ENCODE measurements around the gene SETD7. TPM values are rescaled to one million over a fixed set of nuclear protein-coding genes. Genes with fewer than 3 reads are reported as not detected.

SETD7 gene
- total RNA-seq, 1 donor = 99.5 TPM

DNA sequence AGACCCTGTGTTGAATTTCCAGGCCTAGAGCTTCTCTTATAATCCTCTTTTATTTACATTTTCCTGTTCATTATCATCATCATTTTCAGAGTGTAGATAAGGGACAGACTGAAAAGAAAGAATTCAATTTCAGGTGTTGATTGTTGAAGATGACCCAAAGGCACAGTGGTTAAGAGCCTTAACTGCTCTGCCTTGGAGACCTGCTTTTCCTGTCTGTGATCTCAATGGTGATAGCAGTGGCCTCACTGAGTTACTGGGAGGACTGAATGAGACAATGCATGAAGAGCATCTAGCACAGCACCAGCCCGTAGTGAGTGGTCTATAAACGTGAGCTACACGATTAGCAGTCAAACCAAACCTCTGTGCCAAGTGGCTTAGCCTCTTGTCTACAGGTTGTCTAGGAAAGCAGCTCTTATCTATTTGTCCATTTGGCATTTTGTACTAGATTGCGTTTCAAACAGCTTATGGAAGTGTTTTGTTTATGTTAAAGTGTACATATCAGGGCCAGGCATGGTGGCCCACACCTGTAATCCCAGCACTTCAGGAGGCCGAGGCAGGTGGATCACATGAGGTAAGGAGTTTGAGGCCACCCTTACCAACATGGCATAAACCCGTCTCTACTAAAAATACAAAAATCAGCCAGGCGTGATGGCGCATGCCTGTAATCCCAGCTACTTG, 41.5 kb downstream of the SETD7 start:
- TF ChIP-seq, protein P1, sequence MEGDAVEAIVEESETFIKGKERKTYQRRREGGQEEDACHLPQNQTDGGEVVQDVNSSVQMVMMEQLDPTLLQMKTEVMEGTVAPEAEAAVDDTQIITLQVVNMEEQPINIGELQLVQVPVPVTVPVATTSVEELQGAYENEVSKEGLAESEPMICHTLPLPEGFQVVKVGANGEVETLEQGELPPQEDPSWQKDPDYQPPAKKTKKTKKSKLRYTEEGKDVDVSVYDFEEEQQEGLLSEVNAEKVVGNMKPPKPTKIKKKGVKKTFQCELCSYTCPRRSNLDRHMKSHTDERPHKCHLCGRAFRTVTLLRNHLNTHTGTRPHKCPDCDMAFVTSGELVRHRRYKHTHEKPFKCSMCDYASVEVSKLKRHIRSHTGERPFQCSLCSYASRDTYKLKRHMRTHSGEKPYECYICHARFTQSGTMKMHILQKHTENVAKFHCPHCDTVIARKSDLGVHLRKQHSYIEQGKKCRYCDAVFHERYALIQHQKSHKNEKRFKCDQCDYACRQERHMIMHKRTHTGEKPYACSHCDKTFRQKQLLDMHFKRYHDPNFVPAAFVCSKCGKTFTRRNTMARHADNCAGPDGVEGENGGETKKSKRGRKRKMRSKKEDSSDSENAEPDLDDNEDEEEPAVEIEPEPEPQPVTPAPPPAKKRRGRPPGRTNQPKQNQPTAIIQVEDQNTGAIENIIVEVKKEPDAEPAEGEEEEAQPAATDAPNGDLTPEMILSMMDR (IDR thresholded peaks at IDR 0.05; ENCODE audit: extremely low read depth, low read depth, low read length) = no peak
- no peaks in the 10 kb centered on the region for H3K4me1 ChIP-seq (ENCODE audit: insufficient read depth, low read length)
- H4K20me1 ChIP-seq (ENCODE audit: insufficient read depth, low read length) = peaks cover 3% of the 10 kb centered on the region
- H3K9me3 ChIP-seq (ENCODE audit: low read depth, low read length) = no peaks in the 10 kb centered on the region
- no peak for DNase-seq (ENCODE audit: insufficient read length, low spot score, missing footprints)
- H3K4me3 ChIP-seq (ENCODE audit: insufficient read depth, low read length) = no peak overlapping the region
- no peak overlapping the region for H3K4me2 ChIP-seq (ENCODE audit: insufficient read depth, low read length)
- no peaks in the 10 kb centered on the region for H3K27me3 ChIP-seq (ENCODE audit: insufficient read depth, low read length)
- no peak overlapping the region for H2AFZ ChIP-seq (ENCODE audit: low read length)
- H3K27ac ChIP-seq (ENCODE audit: low read depth, low read length) = no peak overlapping the region
- peaks cover 78% of the 10 kb centered on the region for H3K36me3 ChIP-seq (ENCODE audit: insufficient read depth, low read length)
- no peaks in the 10 kb centered on the region for H3K79me2 ChIP-seq (ENCODE audit: insufficient read depth, low read length)

DNA sequence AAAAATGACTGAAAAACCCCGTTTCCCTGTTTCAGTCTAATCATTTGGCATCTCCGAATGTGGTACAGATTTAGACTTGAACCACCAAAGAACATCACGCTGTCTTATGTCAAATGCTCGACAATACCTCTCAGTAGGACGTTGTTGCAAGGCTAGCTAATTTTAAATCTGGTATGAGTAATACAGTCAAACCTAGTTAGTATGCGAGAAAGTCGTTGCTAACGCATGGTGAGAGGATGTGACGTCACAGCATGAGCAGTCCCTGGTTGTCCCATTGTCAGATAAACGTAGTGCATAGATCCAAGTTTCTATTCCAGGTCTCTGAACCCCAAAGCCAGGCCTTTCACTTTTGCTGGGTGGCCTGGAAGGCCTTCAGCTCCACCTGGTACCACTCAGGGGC, 44.7 kb downstream of the SETD7 start:
- no peak for DNase-seq (ENCODE audit: insufficient read length, low spot score, missing footprints)
- peaks cover 3% of the 10 kb centered on the region for H4K20me1 ChIP-seq (ENCODE audit: insufficient read depth, low read length)
- no peak overlapping the region for H3K27ac ChIP-seq (ENCODE audit: low read depth, low read length)
- H3K4me3 ChIP-seq (ENCODE audit: insufficient read depth, low read length) = no peak overlapping the region
- no peaks in the 10 kb centered on the region for H3K79me2 ChIP-seq (ENCODE audit: insufficient read depth, low read length)
- no peak overlapping the region for H2AFZ ChIP-seq (ENCODE audit: low read length)
- no peaks in the 10 kb centered on the region for H3K4me1 ChIP-seq (ENCODE audit: insufficient read depth, low read length)
- peaks cover 77% of the 10 kb centered on the region for H3K36me3 ChIP-seq (ENCODE audit: insufficient read depth, low read length)
- TF ChIP-seq, protein P1 (IDR thresholded peaks at IDR 0.05; ENCODE audit: extremely low read depth, low read depth, low read length) = no peak
- H3K4me2 ChIP-seq (ENCODE audit: insufficient read depth, low read length) = no peak overlapping the region
- H3K9me3 ChIP-seq (ENCODE audit: low read depth, low read length) = no peaks in the 10 kb centered on the region
- no peaks in the 10 kb centered on the region for H3K27me3 ChIP-seq (ENCODE audit: insufficient read depth, low read length)

DNA sequence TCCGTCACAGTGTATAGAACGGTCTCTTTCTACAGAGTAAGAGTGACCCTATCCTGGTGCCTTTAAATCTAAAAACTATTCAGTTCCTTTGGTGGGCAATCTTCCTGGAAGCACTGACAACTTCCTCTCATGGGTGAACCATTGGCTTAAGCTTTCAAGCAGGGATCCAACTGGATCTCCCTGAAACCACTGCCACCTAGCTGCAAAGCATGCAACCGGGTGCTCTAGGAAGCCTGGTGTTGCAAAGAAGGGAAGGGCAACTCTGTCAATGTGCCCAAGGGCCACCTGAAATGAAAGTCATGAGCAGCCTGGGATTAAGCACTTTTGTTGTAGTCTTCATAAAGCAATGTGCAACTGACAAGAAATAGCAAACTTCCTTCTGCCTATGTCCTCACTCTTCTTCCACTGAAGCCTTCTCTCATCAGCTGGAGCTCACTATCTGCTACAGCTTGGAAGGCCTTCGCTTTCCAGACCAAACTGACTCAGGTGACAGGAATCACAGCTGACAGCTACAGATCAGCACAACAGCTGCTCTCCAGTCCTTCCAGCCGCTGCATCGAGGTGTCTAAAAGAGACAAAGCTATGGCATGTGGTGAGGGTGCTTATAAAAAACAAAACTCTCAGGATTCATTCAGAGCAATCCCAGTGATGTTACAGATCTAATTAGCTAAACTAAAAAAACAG, 46.1 kb downstream of the SETD7 start:
- H3K27ac ChIP-seq (ENCODE audit: low read depth, low read length) = no peak overlapping the region

More for the DNA sequence above, 46.1 kb downstream of the SETD7 start:
- Histone ChIP-seq H3K36me3 (ENCODE audit: insufficient read depth, low read length) (peaks cover 73% of the 10 kb centered on the region), H3K4me3 (ENCODE audit: insufficient read depth, low read length) (no peak overlapping the region), H2AFZ (ENCODE audit: low read length) (no peak overlapping the region), H3K4me2 (ENCODE audit: insufficient read depth, low read length) (no peak overlapping the region), H3K9me3 (ENCODE audit: low read depth, low read length) (no peaks in the 10 kb centered on the region), H3K79me2 (ENCODE audit: insufficient read depth, low read length) (no peaks in the 10 kb centered on the region), H3K4me1 (ENCODE audit: insufficient read depth, low read length) (no peaks in the 10 kb centered on the region), H4K20me1 (ENCODE audit: insufficient read depth, low read length) (peaks cover 3% of the 10 kb centered on the region), H3K27me3 (ENCODE audit: insufficient read depth, low read length) (no peaks in the 10 kb centered on the region)
- TF ChIP-seq, protein P1 (IDR thresholded peaks at IDR 0.05; ENCODE audit: extremely low read depth, low read depth, low read length) = peak; percentile 52
- no peak for DNase-seq (ENCODE audit: insufficient read length, low spot score, missing footprints)

Data from osteoblast (primary cell).